IPS-NIHi7 (cell line): ENCODE results near the gene DOK7.
A peak's percentile ranks its signal among the peaks of the same experiment; 100 is the strongest.
"Not testable (repeated sequence)": the region's sequence is repeated elsewhere in the genome, so short reads cannot be mapped to it uniquely, and the experiment has no call there.

Source experiments
- DNase-seq: peaks from one replicate; pipeline ENCODE4 v3.0.0; 2012; ENCODE audit warnings: mixed read lengths; ENCODE audit errors: extremely low spot score

Gene DOK7

DNA sequence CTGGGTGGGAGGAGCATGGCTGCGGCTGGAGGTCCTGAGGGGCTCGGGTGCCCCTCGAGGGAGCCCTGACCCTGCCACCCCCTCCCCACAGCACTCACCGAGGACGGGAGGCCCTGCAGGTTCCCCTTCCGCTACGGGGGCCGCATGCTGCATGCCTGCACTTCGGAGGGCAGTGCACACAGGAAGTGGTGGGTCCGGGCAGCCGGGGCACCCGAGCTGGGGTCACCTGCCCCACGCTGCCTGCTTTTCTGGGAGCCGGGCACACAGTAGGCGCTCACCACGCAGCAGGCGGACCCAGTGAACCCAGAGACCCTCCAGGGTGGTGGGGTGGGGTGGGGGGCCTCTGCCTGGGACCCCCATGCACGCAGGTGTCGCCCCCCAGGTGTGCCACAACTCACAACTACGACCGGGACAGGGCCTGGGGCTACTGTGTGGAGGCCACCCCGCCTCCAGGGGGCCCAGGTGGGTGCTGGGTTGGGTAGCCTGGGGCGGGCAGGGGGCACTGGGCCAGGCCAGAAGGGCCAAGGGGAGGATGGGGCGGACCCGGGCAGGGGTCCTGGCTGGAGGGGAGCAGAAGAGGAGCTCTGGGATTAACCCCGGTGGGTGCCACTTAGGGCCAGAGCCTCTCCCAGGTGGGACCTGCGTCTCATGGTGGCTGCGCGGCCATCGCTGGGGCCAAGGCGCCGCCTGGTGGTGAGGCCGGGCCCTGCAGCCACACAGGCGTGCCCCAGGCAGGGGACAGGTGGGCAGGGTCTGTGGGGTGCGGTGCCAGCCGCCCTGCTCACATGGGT, 20.0 kb upstream of the DOK7 start:
- DNase-seq = peak; percentile 94

DNA sequence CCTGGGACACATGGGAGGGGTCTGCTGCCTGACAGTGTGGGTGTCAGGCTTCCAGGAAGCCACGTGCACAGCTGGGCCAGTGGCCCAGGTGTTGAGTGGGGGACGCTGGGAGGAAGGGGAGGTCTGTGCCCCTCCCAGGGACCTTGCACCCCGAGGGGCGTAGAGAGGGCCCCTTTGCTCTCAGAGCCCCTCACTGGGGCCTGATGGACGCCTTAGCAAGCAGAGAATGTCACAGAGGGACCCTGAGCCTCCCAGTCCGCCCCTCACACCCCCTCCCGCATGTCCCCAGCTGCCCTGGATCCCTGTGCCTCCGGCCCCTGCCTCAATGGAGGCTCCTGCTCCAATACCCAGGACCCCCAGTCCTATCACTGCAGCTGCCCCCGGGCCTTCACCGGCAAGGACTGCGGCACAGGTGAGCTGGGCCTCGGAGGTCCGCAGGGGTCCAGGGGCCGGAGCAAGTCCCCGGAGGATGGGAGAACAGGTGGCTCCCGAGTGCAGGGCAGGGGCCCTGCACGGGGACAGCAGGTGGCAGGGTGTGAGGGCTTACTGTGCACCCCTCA, 19.3 kb upstream of the DOK7 start:
- no peak for DNase-seq

DNA sequence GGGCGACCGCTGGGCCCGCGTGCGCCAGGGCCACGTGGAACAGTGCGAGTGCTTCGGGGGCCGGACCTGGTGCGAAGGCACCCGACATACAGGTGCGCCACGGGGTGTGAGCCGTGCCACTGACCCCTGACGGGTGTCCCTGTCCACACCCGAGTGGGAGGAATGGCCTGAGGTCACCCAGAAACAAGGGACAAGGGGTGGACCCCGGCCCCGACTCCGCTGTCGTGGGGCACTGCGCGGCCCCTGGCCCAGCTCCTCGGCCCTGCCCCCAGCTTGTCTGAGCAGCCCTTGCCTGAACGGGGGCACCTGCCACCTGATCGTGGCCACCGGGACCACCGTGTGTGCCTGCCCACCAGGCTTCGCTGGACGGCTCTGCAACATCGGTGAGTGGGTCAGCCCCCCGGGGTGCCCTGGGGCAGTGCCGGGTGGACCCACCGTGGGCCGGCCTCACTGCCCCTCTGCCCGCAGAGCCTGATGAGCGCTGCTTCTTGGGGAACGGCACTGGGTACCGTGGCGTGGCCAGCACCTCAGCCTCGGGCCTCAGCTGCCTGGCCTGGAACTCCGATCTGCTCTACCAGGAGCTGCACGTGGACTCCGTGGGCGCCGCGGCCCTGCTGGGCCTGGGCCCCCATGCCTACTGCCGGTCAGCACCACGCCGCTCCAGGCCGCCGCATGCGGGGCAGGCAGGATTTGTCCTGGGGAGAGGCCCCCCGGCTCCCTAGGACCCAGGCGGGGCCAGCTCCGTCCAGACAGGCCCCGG, 18.6 kb upstream of the DOK7 start:
- no peak for DNase-seq

DNA sequence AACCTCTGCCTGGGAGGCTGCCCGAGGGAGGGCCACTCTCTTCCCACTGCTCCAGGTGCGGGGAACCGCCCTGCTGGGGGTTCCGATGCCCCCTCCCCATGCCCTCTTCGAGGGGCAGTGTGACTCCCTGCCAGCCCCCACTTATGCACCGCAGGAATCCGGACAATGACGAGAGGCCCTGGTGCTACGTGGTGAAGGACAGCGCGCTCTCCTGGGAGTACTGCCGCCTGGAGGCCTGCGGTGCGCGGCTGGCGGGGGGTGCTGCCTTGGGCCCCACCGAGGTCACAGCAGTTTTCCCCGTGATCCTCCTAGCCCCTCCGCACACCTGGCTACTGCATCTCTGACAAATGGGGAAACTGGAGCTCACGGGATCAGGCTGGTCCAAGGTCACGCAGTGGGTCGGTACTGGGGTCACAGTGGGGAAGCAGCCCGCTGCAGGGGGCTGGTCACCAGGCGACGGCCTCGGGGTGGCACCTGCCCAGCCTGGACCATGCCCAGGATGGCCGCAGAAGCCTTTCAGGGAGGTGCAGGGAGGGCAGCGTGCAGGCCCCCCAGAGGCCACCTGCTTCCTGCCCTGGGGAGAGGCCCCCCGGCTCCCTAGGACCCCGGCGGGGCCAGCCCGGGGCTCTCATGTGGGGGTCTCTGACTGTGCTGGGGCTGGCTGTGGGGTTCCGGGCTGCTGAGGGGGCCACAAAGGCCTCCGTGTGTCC, 17.8 kb upstream of the DOK7 start:
- no peak for DNase-seq

DNA sequence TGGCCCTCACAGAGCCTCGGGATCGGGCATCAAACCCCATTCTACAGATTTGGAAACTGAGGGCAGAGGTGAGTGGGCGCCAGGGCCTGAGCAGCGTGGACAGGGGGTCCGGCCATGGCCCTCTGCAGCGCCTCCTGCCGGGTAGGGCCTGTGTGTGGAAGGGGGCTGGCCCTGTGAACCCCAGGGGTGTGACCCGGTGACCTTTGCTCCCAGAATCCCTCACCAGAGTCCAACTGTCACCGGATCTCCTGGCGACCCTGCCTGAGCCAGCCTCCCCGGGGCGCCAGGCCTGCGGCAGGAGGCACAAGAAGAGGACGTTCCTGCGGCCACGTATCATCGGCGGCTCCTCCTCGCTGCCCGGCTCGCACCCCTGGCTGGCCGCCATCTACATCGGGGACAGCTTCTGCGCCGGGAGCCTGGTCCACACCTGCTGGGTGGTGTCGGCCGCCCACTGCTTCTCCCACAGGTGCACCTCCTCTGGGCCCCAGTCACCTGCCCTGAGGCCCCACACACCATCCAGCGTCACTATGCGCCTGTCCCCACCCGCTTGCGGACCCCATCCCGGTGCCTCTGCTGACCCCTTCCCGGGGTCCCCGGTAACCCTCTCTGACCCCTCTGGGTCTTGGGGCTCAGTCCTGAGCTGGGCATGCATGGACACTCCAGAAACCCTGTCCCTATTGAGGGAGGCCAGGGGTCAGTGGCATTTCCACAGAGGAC, 17.1 kb upstream of the DOK7 start:
- no peak for DNase-seq

DNA sequence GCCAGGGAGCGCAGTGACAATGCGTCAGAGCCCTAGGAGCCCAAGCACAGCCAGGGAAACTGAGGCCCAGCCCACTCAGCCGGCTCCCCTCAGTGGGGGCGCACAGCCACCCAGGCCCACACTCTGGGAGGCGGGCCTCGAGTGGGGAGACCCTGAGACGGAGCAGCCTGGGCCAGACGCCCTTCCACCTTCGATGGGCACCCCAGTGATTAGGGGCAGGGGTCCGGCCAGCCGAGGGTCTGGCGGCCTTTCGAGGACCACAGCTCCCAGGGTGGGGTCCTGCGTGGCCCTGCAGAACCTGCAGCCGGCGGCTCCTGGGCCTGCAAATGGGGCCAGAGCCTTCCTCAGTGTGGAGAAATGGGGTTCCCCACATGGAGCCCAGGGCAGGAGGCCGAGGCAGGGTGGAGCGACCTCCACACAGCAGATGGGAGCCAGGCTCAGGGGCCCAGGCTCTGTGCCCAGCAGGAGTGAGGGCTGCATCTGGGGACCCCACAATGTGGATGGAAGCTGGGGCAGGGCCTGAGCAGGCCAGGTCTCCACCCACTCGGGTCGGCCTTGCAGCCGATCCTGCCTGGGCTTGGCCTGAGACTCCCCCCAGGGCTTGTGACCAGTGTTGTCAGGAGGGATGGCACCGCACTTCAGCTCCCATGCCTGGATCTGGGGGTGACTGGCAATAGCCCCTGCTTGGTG, 16.3 kb upstream of the DOK7 start:
- no peak for DNase-seq

DNA sequence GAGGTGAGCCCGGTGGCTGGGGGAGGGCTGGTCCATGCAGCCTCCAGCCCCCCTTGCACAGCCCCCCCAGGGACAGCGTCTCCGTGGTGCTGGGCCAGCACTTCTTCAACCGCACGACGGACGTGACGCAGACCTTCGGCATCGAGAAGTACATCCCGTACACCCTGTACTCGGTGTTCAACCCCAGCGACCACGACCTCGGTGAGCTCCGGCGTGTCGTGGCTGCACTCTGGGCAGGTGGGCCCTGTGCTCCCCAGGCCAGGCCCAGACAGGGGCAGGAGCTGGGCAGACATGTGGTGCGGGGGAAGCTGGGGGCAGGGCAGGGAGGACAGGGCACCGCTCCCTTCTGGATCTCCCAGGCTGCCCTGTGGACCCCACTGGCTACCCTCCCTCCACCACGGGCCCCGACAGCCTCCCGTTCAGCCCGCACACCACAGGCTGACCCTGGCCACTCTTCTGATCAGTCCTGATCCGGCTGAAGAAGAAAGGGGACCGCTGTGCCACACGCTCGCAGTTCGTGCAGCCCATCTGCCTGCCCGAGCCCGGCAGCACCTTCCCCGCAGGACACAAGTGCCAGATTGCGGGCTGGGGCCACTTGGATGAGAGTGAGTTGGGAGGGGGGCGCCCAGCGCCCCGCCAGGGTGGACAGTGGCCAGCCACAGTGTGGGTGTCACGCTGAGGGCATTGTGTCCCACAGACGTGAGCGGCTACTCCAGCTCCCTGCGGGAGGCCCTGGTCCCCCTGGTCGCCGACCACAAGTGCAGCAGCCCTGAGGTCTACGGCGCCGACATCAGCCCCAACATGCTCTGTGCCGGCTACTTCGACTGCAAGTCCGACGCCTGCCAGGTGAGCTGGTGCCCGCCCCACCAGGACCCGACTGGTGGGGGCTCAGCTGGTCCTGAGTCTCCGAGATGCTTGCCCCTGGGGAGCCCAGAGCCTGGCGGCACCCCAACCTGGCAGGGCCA, 15.4 kb upstream of the DOK7 start:
- DNase-seq = no peak

DNA sequence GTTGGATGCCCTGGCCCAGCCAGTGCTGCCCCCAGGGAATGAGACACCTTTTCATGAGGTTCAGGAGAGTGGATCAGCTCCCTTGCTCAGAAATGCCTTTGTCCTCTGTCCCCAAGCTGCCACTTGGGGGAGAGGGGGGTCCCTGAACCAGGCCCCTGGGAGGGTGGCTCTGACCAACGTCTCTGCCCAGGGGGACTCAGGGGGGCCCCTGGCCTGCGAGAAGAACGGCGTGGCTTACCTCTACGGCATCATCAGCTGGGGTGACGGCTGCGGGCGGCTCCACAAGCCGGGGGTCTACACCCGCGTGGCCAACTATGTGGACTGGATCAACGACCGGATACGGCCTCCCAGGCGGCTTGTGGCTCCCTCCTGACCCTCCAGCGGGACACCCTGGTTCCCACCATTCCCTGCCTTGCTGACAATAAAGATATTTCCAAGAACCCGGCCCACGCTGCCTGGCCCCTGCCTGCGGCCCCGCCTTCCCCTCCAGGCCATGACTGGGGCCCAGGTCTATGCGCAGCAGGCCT, 14.0 kb upstream of the DOK7 start:
- DNase-seq = no peak

DNA sequence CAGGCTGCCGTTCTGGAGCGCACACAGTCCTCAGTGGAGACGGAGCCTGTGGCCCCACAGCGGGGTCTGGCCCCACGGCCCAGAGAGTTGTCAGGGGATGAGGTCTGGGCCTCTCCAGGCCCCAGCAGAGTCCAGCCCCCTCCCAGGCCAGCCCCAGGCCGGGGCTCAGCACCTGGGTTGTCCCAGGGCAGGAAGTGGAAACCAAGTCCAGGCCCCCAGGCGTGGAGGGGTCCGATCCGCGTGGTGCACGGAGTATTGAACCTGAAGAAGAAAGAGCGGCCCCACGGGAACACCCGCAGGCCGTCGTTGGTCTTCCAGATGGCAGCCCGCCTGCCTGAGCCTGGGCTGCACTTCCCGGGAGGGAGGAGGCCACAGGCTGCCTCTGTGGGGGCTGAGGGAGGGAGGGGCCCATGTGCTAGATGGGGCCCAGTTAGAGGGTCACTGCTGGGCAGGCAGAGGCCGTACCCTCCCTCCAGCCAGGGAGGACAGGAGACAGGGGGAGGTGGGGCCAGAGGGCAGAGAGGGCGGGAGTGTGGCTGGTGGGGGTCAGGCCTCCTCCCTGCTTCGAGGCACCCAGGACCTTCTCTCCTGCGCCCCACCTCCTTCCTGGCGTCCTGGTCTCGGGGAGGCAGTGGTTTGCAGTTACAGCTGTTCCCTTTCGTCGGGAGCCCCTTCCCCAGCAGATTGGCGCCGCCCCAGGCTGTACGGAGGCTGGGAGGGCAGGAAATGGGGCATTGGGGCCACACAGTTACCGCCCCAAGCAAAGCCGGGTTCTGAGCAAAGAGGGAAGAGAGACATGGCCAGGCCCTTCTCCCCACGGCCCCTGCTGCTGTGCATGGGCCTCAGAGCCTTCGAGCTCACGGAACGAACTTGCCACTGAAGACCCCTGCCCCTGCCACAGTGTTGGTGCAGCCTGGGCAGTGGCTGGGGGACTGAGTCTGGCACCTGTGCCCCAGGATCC, 13.3 kb upstream of the DOK7 start:
- no peak for DNase-seq

DNA sequence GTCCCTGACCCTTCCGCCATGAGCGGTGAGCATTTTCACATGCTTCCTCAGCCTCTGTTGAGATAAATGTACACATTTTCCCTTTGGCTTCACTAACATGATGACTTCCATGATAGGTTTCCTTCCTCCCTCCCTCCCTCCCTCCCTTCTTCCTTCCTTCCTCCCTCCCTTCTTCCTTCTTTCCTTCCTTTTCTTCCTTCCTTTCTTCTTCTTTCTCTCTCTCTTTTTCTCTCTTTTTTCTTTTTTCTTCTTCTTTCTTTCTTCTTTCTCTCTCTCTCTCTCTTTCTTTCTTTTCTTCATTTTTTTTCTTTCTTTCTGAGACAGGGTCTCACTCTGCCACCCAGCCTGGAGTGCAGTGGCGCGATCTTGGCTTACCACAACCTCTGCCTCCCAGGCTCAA, 12.5 kb upstream of the DOK7 start:
- DNase-seq = no peak

DNA sequence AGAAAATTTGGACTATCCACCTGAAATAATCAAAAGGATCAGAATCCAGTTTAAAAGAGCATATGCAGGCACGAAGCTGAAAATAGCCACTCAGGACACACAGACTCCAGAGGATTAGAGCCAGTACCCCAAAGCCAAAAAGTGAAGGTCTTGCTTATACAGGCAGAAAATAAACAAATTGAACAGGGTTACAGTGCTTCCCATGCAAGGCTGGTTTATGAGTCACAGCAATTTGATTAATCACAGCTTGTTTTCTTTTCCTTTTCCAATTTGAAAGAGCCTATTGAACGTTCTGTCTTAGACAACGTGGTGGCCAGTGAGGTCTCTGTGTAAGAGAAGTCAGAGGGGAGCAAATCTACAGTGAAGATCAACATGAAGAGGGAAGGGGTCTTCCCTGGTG, 11.2 kb upstream of the DOK7 start:
- no peak for DNase-seq

DNA sequence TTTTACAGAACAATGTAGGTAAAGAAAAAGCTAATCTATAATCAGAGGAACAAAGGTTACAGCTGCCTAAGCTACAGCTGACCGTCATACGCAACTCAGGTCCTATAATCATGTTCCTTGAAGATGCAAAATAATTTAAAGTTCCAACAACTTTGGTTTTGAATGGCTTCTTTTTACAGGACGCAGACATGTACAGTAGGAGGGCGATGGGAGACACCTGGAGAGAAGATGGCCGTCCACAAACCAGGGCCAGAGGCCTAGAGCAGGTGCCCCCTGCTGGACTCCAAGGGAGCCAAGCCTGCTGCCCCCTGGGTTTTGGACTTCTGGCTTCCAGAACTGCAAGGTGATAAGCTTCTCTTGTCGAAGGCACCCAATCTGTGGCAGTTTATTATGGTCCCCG, 10.7 kb upstream of the DOK7 start:
- DNase-seq = peak; percentile 70

DNA sequence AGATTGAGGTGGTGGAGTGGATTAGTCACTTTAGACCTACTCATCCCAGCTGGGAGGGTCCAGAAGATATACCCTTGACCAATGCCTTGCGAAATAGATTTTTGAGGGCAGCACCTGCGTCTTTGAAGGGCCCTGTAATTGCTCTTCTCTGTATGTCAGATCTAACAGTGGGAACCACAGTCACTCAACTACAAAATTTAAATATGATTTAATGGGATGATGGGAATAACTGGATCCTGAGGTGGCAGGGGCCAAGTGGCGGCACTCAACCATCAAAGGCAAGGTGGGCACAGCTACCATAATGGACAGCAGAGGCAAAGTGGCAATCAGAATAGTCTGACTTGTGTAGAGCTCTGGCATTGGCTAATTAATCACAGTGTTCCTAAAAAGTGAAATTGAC, 7.5 kb upstream of the DOK7 start:
- DNase-seq = not testable (repeated sequence)

DNA sequence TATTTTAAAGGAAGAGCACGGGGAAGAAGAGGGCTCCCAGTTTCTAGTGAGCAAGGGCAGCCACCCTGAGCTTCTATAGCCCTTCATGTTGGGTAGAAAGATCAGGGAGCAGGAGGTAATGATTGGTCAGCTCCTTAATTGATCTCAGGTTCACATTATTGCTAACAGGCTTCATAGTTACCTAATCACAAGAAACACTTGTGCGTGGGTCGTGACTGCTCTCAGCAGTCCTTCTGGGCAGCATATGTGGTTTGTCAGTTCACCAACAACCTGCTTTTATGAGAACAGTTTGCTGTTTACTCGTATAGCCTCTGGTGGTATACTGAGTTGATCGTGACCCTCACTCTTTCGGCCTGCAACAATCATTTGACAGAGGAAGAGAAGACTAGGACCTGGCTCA, 4.7 kb upstream of the DOK7 start:
- DNase-seq = no peak

DNA sequence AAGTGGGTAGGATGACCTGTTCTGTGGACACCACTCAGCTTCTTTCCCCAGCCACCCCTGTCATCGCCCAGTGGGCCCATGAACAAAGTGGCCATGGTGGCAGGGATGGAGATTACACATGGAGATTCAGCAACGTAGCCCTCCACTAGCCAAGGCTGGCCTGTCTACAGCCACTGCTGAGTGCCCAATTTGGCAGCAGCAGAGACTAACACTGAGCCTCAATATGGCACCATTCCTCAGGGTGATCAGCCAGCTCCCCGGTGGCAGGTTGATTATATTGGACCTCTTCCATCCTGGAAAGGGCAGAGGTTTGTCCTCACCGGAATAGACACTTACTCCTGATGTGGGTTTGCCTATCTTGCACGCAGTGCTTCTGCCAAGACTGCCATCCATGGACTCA, 4.0 kb upstream of the DOK7 start:
- not testable (repeated sequence) for DNase-seq

DNA sequence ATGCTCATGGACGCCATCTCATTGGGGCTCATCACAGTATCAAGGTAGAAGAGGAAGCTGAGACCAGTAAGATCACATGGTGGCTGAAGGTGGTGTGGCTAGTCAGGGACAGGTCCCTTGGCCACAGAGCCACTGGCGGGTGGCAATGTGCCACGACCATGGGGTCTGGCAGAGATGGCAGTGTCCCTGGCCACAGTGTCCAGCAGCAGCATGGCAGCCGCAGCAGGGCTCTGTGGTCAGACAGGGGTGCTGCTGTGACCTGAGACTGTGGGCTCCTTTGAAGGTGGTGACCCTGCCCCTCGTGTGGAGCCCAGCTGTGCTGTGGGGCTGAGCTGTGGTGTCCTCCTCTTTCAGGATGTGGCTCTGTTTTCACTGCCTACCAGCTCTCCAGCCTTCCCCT, 2.2 kb upstream of the DOK7 start:
- DNase-seq = no peak

DNA sequence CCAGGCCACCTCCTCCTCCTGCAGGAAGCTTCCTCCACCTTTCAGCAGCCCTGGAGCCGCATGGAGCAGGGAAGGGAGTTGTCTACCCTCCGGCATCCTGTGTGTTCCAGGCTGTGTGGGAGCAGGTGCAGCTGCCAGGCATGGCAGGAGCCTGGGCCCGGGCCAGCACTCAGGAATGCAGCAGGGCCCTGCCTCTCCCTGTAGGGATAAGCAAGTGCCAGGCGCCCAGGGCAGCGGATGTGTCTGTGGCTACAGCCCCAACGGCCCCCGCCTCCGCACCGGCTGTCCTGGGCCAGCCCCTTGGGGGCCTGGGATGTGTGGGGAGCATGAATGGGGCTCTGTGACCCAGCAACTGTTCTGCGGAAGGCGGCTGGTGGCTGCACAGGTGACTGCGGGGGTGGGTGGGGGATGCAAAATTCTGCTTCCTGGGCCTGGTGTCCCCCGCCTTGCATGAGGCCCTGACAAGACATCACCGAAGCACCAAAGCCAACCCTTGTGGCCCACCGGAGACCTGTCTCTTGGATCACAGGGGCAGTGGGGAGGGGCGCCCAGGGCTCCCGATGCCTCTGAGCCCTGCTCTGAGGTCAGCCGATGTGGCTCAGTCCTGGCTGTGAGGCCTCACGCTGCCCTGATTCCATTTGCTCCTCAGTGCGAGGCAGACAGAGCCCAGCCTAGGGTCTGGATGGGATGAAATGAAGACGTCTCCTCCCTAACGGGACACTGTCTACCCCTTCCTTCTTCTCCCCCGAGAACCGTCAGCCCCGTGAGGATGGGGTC, 1.4 kb upstream of the DOK7 start:
- DNase-seq = no peak

DNA sequence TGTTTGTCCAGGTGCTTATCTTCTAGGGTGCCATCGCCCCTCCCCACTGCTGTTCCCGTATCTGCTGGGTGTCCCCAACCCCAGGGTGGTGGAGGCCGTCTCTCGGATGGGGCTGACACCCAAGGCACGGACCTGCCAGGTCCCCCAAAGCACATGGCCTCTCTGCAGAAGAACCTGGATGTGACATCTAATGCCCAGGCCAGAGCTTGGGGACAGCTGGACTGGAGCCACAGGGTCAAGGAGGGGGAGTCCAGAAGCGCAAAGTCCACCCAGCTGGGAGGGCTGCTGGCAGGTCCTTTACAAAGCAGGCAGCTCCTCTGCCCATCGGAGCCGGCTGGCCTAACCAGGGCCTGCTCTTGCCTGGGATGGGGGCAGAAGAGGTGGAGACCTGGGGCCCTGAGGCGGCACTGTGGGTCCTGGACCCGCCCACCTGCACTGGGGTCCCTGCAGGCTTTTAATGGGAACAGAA, 751 bp upstream of the DOK7 start:
- no peak for DNase-seq
